Measurements from ENCODE around the gene CAB39L. TPM values are rescaled to one million over a fixed set of nuclear protein-coding genes. Genes with fewer than 3 reads are reported as not detected.

Gene CAB39L
- total and polyA plus RNA-seq, 2 of the 13 experiments (the other 11 are each of a cell fraction or from before 2014, with no cell fraction given) = 3.1 to 6.1 TPM

DNA sequence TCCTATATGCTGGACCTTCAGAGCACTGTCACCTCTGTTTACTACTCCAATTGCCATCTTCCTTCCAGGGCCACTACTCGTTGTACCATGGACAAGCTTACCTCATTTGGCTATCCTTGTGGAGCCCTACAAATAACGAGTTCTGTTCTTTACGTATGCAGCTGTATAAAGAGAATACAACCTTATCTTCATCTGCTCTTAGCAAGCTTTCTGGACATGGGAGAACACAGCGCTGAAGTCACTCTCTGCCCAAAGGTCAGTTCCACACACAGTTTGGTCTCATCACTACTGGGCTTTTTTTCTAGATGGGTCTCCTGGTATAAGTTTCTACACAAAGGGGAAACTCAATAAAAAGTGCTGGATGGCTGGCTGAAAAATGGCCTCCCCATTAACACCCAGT is 107.2 kb downstream of the CAB39L start:
- Histone ChIP-seq H3K4me3 (replicated peaks in 1 of 3; ENCODE audit: insufficient read depth in 1 of 3, low read depth in 2 of 3, low read length in 3 of 3) (no peak overlapping the region), H3K4me2 (ENCODE audit: low read depth, low read length) (peak overlapping the region; percentile 60), H3K27ac (ENCODE audit: extremely low read length, insufficient read depth, low read length) (no peak overlapping the region), H3K79me2 (ENCODE audit: insufficient read depth, low read length) (no peaks in the 10 kb centered on the region), H3K36me3 (replicated peaks in 1 of 2; ENCODE audit: control insufficient read depth in 1 of 2, insufficient read depth in 2 of 2, low read length in 2 of 2) (no peaks in the 10 kb centered on the region), H4K20me1 (ENCODE audit: insufficient read depth, low read length) (no peaks in the 10 kb centered on the region), H3K9me3 (ENCODE audit: low read length) (no peaks in the 10 kb centered on the region), H2AFZ (ENCODE audit: low read length) (peak overlapping the region; percentile 24), H3K27me3 (ENCODE audit: control insufficient read depth in 1 of 2, insufficient read depth in 2 of 2, low read length in 2 of 2) (no peaks in the 10 kb centered on the region), H3K9ac (ENCODE audit: insufficient read depth, low read depth, low read length) (no peak overlapping the region), H3K4me1 (ENCODE audit: insufficient read depth, low read length) (peaks cover 21% of the 10 kb centered on the region)
- in situ Hi-C loops (cut with HindIII; ENCODE audit: extremely low pct_ligation_motif_present, low pct_unique_long_range_greater_than_20kb) = no loop called here
- intact Hi-C loops (cut with micrococcal nuclease; ENCODE audit: unreplicated experiment) = no loop called here
- POLR2A ChIA-PET = no interaction called here
- BruUV-seq (replicated peaks) = no TSS peak
- ATAC-seq (peak; percentile 87), DNase-seq (ENCODE audit: low spot score) (peak; percentile 38), FAIRE-seq (peak; percentile 74)
- 4% methylated on average over 4 of the region's 4 CpGs for WGBS (ENCODE audit: low lambda C conversion rate)
- TF ChIP-seq RFXAP (CRISPR knock-in tag; IDR thresholded peaks at IDR 0.05; ENCODE audit: borderline replicate concordance) = no peak
- TF ChIP-seq ZNF841 (CRISPR knock-in tag; IDR thresholded peaks at IDR 0.05; ENCODE audit: borderline replicate concordance) = no peak
- no peak for TF ChIP-seq RAD51 (IDR thresholded peaks at IDR 0.05; ENCODE audit: borderline replicate concordance)
- TF ChIP-seq HNF4A (CRISPR knock-in tag; IDR thresholded peaks at IDR 0.05) = peak; percentile 46; the same call in 1 of the 2 replicates
- CTCF ChIA-PET (ENCODE audit: low intra/inter-chr PET ratio, low total read pairs) = no interaction called here

DNA sequence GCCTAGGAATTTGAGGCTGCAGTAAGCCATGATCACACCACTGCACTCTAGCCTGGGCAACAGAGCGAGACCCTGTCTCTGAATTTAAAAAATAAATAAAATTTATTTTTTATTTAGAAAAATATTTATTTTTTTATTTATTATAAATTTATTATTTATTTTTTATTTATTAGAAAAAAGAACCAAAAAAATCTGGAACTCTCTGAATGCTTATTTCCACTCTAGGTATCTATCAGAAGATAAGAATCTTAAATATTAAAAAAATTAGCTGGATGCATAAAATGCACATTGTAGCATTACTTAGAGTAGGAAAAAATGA is 113.4 kb downstream of the CAB39L start:
- DNase-seq (ENCODE audit: low spot score) = no peak
- POLR2A ChIA-PET = no interaction called here
- TF ChIP-seq EHMT2 (IDR thresholded peaks at IDR 0.05; ENCODE audit: borderline replicate concordance, low read depth, low read length) (no peak), MEIS2 (CRISPR knock-in tag; IDR thresholded peaks at IDR 0.05) (no peak), NAIF1 (CRISPR knock-in tag; IDR thresholded peaks at IDR 0.05; ENCODE audit: borderline replicate concordance) (no peak), ZBTB3 (CRISPR knock-in tag; IDR thresholded peaks at IDR 0.05; ENCODE audit: borderline replicate concordance, low read depth) (no peak), PRDM4 (CRISPR knock-in tag; IDR thresholded peaks at IDR 0.05; ENCODE audit: borderline replicate concordance) (no peak), ARID2 (CRISPR knock-in tag; IDR thresholded peaks at IDR 0.05; ENCODE audit: borderline replicate concordance) (no peak), ZXDC (CRISPR knock-in tag; IDR thresholded peaks at IDR 0.05) (no peak)
- TF ChIP-seq, protein P1, sequence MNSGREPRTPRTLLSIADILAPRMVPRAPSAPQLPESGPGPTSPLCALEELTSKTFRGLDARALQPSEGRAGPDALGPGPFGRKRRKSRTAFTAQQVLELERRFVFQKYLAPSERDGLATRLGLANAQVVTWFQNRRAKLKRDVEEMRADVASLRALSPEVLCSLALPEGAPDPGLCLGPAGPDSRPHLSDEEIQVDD (CRISPR knock-in tag; IDR thresholded peaks at IDR 0.05; ENCODE audit: borderline replicate concordance) = no peak

More for the DNA sequence above, 113.4 kb downstream of the CAB39L start:
- no TSS peak for BruUV-seq (replicated peaks)
- H3K9me3 ChIP-seq (ENCODE audit: low read length) = no peaks in the 10 kb centered on the region
- no peaks in the 10 kb centered on the region for H3K79me2 ChIP-seq (ENCODE audit: insufficient read depth, low read length)
- FAIRE-seq (no peak), ATAC-seq (no peak)
- CTCF ChIA-PET (ENCODE audit: low intra/inter-chr PET ratio, low total read pairs) = no interaction called here
- no peak overlapping the region for H3K4me2 ChIP-seq (ENCODE audit: low read depth, low read length)
- 0 out of 2 replicates have a peak, but pooled peaks cover 7% of the 10 kb centered on the region for H3K4me1 ChIP-seq (ENCODE audit: insufficient read depth, low read length)
- H2AFZ ChIP-seq (ENCODE audit: low read length) = no peak overlapping the region
- no peaks in the 10 kb centered on the region for H3K27me3 ChIP-seq (ENCODE audit: control insufficient read depth in 1 of 2, insufficient read depth in 2 of 2, low read length in 2 of 2)
- H3K4me3 ChIP-seq (replicated peaks in 1 of 3; ENCODE audit: insufficient read depth in 1 of 3, low read depth in 2 of 3, low read length in 3 of 3) = no peak overlapping the region
- intact Hi-C loops (cut with micrococcal nuclease; ENCODE audit: unreplicated experiment) = no loop called here
- in situ Hi-C loops (cut with HindIII; ENCODE audit: extremely low pct_ligation_motif_present, low pct_unique_long_range_greater_than_20kb) = no loop called here
- no peaks in the 10 kb centered on the region for H4K20me1 ChIP-seq (ENCODE audit: insufficient read depth, low read length)
- no peak overlapping the region for H3K9ac ChIP-seq (ENCODE audit: insufficient read depth, low read depth, low read length)
- 86% methylated on average over 1 of the region's 1 CpG for WGBS (ENCODE audit: low lambda C conversion rate)
- H3K36me3 ChIP-seq (replicated peaks in 1 of 2; ENCODE audit: control insufficient read depth in 1 of 2, insufficient read depth in 2 of 2, low read length in 2 of 2) = no peaks in the 10 kb centered on the region
- no peak overlapping the region for H3K27ac ChIP-seq (ENCODE audit: extremely low read length, insufficient read depth, low read length)

Measured in HepG2 (cell line).